Right renal pelvis (tissue), 4 donors: Measurements from ENCODE around the gene POLE. TPM values are rescaled to one million over a fixed set of nuclear protein-coding genes. Genes with fewer than 3 reads are reported as not detected.

Source experiments
- DNase-seq, 4 donors: peaks; one replicate each; pipeline ENCODE4 v3.0.0-alpha.2; 2013; ENCODE audit warnings: low read depth in 4 of 4, low spot score in 3 of 4, missing footprints in 1 of 4
- polyA plus RNA-seq, 4 donors: library from polyadenylated mRNA; unstranded; fragments of 120-200 nt; gene quantifications; one replicate each; pipeline ENCODE4 v1.2.1, GENCODE V29; 2013; ENCODE audit not compliant: insufficient read length in 4 of 4

The POLE gene
- polyA plus RNA-seq, 4 donors, result 40.5 to 47.5 (median 45.6) TPM

DNA sequence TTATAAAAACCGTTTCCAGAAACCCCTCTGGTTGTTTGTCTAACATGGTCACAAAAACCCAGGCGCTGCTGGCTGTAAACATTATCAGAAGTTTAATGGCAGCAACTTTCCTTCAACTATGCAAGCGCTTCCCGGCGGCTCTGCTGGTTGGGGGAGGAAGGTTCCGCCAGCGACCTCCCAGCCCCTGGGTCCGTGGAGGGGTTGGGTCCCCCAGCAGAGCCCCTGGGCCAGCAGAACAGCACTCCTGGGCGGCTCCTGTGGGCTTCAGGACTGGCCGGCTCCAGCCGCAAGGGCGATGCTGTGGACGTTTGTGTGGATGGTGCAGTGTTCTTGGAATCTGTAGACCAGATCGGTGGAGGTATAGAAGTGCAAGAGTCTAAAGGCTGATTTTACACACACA is 102.7 kb downstream of the POLE start:
- no peak for DNase-seq

DNA sequence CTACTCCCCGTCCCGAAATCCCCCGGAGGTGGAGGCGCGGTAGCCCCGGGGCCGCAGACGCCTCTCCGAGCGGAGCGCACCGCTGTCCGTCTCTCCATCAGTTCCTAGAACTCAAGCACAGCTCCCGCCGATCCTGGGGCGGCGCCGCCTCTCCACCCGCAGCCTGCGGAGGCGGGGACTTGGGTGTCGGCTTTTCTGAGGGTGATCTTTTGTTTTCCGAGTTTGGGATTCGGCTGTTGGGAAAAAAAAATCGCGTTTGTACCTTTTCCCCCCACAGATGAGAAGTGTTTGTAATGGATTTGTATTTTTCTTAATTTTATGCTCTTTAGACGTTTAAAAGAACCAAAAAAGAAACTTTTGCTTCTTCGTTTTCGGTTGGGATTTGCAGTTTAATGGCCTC is 103.4 kb downstream of the POLE start:
- no peak for DNase-seq

DNA sequence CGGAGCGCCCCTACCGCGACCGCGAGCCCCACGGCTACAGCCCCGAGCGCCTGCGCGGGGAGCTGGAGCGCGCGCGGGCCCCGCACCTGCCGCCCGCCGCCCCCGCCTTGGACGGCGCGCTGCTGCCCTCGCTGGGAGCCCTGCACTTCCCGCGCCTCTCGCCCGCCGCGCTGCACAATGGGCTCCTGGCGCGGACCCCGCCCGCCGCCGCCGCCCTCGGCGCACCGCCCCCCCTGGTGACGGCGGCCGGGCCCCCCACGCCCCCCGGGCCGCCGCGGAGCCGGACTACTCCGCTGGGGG is 103.8 kb downstream of the POLE start:
- no peak for DNase-seq

DNA sequence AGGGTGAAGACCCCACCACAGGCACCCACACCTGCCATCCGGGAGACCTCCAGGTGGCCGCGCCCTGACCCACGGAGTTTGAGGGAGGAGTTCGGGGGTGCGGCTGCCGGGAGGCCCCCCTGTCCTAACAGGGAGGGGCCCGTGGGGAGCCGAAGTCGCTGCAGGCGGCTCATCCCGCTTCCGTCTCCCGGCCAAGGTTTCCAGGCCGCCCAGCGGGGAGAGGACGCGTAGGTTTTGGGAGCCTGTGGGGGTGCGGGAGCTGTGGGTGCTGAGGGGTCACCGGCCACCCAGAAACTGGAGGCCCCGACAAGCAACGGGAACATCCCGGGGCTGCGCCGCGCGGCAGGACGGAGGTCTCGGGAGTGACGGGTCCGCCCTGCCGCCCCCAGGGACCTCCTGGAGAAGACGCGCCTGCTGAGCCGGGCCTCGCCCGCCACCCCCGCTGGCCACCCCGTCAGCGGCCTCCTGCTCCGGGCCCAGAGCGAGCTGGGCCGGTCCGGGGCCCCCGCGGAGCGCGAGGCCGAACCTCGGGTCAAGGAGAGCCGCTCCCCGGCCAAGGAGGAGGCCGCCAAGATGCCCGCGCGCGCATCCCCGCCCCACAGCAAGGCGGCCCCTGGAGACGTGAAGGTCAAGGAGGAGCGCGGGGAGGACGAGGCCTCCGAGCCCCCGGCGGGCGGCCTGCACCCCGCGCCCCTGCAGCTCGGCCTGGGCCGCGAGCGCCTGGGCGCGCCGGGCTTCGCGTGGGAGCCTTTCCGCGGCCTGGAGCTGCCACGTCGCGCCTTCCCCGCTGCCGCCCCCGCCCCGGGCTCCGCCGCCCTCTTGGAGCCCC is 104.3 kb downstream of the POLE start:
- DNase-seq, result no peak

DNA sequence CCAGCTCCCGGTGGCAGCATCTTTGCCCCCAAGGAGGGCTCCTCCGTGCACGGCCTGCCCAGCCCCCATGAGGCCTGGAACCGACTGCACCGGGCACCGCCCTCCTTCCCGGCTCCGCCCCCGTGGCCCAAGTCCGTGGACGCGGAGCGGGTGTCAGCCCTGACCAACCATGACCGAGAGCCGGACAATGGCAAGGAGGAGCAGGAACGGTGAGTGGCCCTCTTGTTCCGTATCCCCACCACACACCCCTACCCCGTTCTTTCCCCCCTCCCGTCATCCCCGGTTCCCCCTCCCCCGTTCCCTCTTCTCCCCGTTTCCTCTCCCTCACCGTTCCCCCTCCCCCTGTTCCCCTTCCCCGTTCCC is 105.1 kb downstream of the POLE start:
- DNase-seq, result no peak

DNA sequence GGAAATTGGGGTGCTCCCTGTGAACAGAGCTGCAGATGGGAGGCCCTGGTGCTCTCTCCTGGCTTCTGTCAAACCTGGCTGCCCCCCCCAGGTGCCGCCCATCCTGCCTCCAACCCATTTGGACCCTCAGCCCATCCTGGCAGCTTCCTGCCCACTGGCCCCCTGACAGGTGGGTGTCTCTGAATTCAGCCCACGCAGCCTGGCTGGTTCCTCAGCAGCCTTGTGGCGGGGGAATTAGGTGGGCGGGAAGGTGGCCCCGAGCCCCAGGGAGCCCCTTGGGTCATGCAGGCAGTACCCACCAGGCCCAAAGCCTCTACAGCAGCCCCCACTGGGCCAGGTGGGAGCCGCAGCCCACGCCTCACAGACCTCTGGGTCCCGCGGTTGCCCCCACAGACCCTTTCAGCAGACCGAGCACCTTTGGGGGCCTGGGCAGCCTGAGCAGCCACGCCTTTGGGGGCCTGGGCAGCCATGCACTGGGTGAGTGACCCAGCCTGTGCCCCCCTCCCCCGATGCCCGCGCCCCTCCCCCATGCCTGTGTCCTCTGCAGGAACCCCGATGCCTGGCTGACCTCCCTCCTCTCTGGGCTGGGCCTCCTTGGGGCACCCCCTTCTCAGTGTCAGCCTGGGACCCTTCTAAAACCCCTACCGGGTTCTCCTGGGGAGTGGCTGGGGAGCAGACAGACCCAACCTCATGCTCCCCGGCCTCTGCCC is 105.6 kb downstream of the POLE start:
- no peak for DNase-seq

DNA sequence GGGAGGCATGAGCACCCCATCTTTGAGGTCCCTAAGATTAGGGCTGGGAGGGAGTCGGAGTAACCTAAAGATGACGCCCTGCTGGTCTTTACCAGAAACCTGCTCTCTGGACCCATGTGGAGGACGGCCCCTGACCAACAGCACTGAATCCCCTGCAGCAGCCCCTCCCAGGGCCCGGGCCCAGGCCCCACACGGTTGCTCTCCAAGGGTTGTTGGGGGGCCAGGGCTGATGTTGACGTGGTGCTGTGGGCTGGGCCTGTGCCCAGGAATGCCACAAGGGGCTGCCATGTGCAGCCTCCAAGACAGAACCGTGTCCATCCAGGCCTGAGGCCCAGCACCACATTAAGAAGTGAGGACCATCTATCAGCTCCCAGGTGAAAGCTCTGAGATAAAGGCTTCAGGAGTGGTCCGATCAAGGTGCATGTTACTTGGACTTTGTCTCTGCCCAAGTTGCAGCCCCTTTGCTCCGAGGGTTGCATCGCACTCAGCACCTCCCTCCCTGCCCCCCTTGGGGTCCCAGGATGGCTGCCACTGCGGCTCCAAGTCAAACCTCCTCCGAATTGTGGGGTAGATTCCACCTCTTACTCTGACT is 106.3 kb downstream of the POLE start:
- DNase-seq, result no peak

DNA sequence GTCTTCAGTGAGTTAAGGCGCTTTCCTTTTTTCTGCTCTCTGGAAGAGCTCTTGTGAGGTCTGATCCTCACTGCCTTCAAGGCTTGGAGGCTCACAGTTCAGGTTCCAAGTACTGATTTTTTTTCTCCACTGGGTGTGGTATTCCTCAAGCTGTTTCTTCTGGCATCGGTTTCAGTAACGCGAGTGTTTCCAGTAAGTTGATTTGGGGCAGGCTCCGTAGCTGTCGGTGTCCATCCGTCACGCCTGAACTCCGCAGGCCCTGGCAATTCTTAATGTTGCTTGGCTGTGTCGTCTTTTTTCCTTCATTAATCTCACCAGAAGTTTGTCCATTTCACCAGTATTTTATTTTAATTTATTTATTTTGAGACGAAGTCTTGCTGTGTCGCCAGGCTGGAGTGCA is 107.4 kb downstream of the POLE start:
- DNase-seq, result no peak

DNA sequence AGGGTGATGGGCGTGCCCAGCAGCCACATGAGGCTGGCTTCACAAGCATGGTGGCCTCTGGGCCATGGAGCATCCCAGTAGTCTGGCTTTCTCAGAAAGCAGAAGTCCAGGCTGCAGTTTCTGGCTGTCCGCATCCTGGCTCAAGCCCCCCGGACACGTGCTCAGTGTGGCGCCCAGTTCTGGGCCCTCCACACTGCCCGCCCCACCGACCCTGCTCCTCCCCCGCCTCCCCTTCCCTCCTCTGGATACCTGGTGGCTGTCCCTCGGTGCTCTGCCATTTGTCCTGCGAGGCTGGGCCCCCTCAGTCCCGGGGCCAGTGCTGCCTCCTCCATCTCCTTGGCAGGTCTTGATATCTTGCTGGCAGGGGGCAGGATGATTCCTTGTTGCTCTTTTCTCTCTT is 108.3 kb downstream of the POLE start:
- no peak for DNase-seq

DNA sequence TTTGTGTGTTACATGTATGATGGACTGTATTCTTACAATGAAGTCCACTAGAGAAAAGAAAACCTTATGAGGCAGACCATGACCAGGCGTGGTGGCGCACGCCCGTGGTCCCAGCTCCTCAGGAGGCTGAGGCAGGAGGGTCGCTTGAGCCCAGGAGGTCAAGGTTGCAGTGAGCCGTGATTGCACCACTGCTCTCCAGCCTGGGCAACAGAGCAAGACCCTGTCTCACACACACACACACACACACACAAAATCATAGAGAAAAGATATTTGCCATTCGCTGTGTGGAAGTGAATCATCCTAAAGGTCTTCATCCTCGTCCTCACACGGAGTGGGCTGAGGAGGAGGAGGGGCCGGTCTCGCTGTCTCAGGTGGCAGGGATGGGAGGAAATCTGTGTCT is 109.0 kb downstream of the POLE start:
- DNase-seq, result no peak

DNA sequence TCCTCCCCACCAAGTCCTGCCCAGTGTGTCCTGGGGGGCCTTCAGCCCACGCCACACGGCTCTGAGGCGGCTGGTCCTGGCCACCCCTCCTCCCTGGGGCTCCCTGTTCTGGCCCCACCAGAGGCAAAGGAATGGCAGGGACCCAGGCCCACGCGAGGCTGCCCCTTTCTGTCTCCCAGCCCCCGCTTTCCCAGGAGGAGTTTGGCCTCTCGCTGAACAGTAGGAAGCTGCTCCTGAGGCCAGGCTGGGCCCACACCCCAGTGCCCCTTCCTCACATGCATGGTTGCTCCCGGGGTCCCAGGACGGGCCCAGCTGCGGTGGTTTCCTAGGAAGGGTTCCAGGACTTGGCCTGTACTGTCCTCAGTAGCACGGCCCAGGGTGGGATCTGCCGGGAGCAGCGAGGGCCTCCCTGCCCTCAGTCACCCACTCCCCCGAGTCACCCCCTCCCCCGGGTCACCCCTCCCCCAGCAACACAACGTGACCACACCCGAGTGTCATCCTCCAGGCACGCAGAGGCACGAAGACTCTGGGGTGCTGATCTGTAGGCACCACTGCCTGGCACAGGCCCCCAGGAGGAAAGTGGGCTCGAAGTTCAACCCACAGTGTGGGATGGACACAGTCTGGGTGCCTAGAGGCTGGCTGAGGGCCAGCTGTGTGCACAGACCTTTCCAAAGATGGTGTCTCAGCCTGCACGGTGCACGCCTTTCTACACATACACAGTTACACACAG is 109.8 kb downstream of the POLE start:
- DNase-seq, result no peak

DNA sequence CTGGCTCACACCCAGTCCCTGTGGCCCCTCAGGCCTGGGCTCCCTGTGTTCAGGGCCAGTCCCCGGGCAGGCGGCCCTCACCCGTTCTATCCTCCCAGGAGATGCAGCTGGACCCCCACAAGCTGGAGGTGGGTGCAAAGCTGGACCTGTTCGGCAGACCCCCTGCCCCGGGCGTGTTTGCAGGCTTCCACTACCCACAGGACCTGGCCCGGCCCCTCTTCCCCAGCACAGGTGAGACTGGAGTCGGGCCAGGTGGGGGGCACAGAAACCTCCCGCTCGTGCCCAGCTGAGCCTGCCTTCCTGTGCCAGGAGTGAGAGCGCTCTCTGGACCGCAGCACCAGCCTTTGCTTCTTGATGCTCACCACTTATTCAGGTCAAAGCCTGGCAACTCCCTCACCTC is 110.4 kb downstream of the POLE start:
- no peak for DNase-seq

DNA sequence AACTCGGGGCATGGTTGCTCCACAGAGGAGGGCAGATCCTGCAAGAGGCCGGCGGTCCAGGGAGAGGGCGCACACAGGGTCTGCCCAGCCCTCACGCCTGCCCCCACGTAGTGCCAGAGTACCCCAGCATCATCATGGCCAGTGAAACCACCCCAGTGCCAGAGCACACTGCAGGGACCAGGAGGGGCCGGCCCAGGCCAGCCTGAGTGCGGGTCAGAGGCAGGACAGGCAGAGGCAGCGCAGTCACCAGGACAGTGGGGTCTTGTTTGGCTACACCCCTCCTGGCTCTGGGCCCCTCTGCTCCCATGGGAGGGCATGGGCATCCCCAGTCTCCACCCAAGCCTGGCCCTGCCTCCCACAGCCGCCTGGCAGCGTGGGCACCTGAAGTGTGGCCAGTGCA is 111.5 kb downstream of the POLE start:
- no peak for DNase-seq

DNA sequence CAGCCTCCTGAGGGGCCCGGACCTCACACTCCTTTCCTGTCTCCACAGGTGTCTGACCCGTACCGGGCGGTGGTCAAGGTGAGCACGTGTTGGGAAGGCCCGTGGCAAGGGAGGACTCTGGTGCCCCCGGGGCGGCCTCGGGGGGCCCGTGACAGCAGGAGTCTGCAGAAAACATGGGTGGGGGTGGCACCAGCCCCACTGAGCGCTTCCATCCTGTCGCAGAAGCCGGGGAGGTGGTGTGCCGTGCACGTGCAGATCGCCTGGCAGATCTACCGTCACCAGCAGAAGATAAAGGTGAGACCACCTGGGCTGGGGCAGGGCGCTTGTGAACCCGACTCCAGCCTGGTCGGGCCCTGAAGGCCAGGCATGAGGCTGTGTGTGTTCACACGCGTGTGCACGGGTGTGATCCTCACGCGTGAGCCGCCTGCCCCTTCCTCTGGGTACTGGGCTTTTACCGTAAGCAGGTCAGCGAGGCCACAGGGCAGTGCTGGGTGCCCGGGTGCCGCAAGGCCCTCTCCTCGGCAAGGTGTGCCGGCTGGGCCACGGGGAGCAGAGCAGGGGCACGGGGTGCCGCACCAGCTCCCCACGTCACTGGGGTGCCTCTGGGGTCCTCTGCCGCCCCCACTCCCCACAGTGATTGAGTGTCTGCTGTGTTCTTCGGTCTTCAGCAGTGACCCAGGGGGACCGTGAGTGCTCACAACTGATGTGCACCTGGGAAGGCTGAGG is 112.7 kb downstream of the POLE start:
- DNase-seq, result no peak

Other genes with a start within 250 kb of the POLE start
- 10 to 100 TPM; 43.8 to 87.9 (median 51.9) TPM for gene FBRSL1, start 197.2 kb downstream of the POLE start, polyA plus RNA-seq
- 1 to 10 TPM; 1.1 to 2.7 (median 2.2) TPM for gene LRCOL1, start 76.8 kb downstream of the POLE start, polyA plus RNA-seq
- 1 to 10 TPM in 3 of 4 donors, under 1 TPM in 1; 0.77 to 2.3 (median 1.3) TPM for gene P2RX2, start 68.6 kb downstream of the POLE start, polyA plus RNA-seq
- gene PXMP2, start 245 bp upstream of the POLE start, polyA plus RNA-seq, result 10 to 100 TPM; 43.5 to 61.2 (median 56.7) TPM
- gene PGAM5, start 23.5 kb upstream of the POLE start, polyA plus RNA-seq, result 10 to 100 TPM; 21.0 to 26.4 (median 22.8) TPM
- gene ANKLE2, start 74.5 kb upstream of the POLE start, polyA plus RNA-seq, result 10 to 100 TPM; 60.1 to 66.6 (median 62.8) TPM
- 10 to 100 TPM; 22.0 to 26.0 (median 24.3) TPM for gene GOLGA3, start 141.5 kb upstream of the POLE start, polyA plus RNA-seq
- gene CHFR, start 200.3 kb upstream of the POLE start, polyA plus RNA-seq, result 10 to 100 TPM; 19.4 to 24.0 (median 21.2) TPM